Measurements from ENCODE around the gene AIPL1. TPM values are rescaled to one million over a fixed set of nuclear protein-coding genes. Genes with fewer than 3 reads are reported as not detected.

AIPL1 gene
- total RNA-seq, 2 donors from 2014 or later, result not detected

DNA sequence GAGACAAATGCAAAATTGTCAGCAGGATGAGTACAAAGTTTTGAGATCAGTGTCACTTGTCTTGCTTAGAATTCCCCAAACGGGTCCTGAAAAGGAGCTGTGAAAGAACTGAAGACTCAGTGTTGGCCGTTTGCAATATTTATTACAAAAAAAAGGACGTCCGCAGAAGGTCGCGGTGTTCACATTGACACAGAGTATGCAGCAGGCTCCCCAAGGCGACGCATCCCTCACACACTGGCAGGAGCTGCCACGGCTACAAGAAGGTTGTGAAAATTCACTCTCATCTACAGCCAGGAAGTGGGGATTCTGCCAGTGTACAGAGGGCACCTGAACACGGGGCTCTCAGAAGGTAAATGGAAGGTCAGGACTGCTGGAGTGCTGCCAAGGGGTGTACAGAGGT lies 26.2 kb downstream of the AIPL1 start:
- ATAC-seq (no peak), DNase-seq (ENCODE audit: low spot score in 2 of 2) (no peak)
- Mint-ChIP-seq H3K9me3 (no peaks in the 10 kb centered on the region), H3K27ac (no peak overlapping the region), H3K36me3 (no peaks in the 10 kb centered on the region)

GRCh38 chr17:6408276-6408675 lies 26.6 kb downstream of the AIPL1 start:
- Mint-ChIP-seq H3K9me3 (no peaks in the 10 kb centered on the region), H3K36me3 (no peaks in the 10 kb centered on the region), H3K27ac (no peak overlapping the region)
- DNase-seq (ENCODE audit: low spot score in 2 of 2) (no peak), ATAC-seq (no peak)

GRCh38 chr17:6402258-6402657 lies 32.7 kb downstream of the AIPL1 start:
- DNase-seq (ENCODE audit: low spot score in 2 of 2), result no peak
- Mint-ChIP-seq H3K36me3 (no peaks in the 10 kb centered on the region), H3K27ac (no peak overlapping the region), H3K9me3 (peaks cover 0 to 5% of the 10 kb centered on the region in 2 donors)
- no peak for ATAC-seq

- H3K36me3 Mint-ChIP-seq, result no peaks in the 10 kb centered on the region
- no peak for ATAC-seq
- DNase-seq (ENCODE audit: low spot score in 2 of 2), result no peak
- H3K9me3 Mint-ChIP-seq, result peaks cover 0 to 5% of the 10 kb centered on the region in 2 donors
- no peak overlapping the region for H3K27ac Mint-ChIP-seq
Measured at GRCh38 chr17:6398955-6399354, 36.0 kb downstream of the AIPL1 start.

GRCh38 chr17:6394055-6394606 lies 40.8 kb downstream of the AIPL1 start:
- H3K36me3 Mint-ChIP-seq, result no peaks in the 10 kb centered on the region
- no peak for DNase-seq (ENCODE audit: low spot score in 2 of 2)
- no peak overlapping the region for H3K27ac Mint-ChIP-seq
- ATAC-seq, result no peak
- H3K9me3 Mint-ChIP-seq, result peaks cover 0 to 5% of the 10 kb centered on the region in 2 donors

DNA sequence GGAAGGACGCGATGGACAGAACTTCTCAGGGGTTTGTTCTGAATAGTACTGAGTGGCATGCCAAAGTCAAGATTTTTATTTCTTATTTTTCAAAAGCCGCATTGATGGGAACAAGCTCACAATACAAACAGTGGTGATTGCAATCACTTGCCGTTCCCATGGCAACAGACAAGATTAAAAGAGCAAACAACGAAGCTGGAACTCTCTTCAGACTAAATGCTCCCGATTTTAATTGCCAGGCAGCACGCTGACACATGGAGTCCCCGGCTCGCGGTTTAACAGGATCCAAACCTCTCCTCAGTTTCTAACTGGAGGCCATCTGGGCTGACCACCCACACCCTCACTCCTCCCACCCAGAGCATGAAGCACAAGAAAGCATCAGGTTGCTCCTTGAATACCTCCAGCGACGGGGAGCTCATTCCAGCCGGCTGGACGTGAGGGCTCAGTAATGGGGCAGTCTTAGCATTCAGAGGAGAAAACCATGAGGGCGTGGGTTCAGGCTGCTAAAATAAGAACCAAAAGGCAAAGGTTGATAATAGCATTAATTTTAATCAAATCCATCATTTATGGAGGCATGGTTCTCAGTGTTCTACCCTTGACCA lies 41.5 kb downstream of the AIPL1 start:
- Mint-ChIP-seq H3K9me3 (peaks cover 0 to 2% of the 10 kb centered on the region in 2 donors), H3K36me3 (no peaks in the 10 kb centered on the region), H3K27ac (no peak overlapping the region)
- DNase-seq (ENCODE audit: low spot score in 2 of 2), result no peak
- ATAC-seq, result no peak

GRCh38 chr17:6392609-6393350 lies 42.1 kb downstream of the AIPL1 start:
- Mint-ChIP-seq H3K9me3 (no peaks in the 10 kb centered on the region), H3K36me3 (no peaks in the 10 kb centered on the region), H3K27ac (no peak overlapping the region)
- DNase-seq (ENCODE audit: low spot score in 2 of 2), result no peak
- no peak for ATAC-seq

DNA sequence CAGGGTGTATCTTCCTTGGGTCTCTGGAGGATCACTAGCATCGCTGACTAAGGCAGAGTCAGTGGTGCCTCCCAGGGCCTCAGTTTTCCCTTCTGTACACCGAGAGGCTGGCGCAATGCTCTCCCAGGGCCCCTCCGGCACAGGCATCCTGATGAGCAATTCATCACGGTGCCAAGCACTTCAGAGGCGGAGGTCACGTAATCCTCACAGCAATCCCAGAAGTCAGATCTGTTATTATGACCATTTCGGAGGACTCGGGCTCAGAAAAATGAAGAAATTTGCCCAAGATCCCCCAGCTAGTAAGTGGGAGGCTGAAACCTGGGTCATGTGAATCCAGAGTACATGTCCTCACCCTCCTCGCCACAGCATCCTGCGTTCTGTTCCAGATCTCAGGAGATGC lies 46.5 kb downstream of the AIPL1 start:
- ATAC-seq, result no peak
- Mint-ChIP-seq H3K27ac (no peak overlapping the region), H3K9me3 (no peaks in the 10 kb centered on the region)

DNA sequence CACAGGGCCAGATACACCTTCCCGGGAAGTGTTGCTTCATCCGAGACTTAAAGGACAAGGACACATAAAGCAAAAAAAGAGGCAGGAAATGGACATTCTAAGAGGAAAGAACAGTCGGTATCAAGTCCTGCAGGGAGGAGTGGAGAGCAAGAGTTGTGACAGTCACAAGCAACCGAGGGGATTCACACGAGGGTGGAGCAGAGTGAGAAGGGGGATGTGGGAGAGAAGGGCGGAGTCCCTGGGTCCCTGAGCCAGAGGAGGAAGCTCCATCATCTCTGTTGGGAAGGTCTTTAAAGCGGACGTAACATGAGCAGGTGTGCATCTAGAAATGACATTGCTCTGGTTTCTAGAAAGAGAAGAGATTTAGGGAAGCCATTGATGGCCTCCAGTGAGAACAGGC lies 47.1 kb downstream of the AIPL1 start:
- Mint-ChIP-seq H3K36me3 (no peaks in the 10 kb centered on the region), H3K27ac (no peak overlapping the region), H3K9me3 (no peaks in the 10 kb centered on the region)
- ATAC-seq, result no peak
- no peak for DNase-seq (ENCODE audit: low spot score in 2 of 2)

More for the DNA sequence above, 46.5 kb downstream of the AIPL1 start:
- no peaks in the 10 kb centered on the region for H3K36me3 Mint-ChIP-seq
- no peak for DNase-seq (ENCODE audit: low spot score in 2 of 2)

- H3K27ac Mint-ChIP-seq, result no peak overlapping the region
- no peaks in the 10 kb centered on the region for H3K9me3 Mint-ChIP-seq
- DNase-seq (ENCODE audit: low spot score in 2 of 2), result no peak
- H3K36me3 Mint-ChIP-seq, result no peaks in the 10 kb centered on the region
- ATAC-seq, result no peak
Measured at GRCh38 chr17:6387442-6387841, 47.5 kb downstream of the AIPL1 start.

GRCh38 chr17:6386041-6386630 lies 48.8 kb downstream of the AIPL1 start:
- Mint-ChIP-seq H3K27ac (no peak overlapping the region), H3K36me3 (no peaks in the 10 kb centered on the region), H3K9me3 (no peaks in the 10 kb centered on the region)
- ATAC-seq (peak in 1 of 2 donors; percentile 58), DNase-seq (ENCODE audit: low spot score in 2 of 2) (no peak)

GRCh38 chr17:6384481-6384880 lies 50.4 kb downstream of the AIPL1 start:
- Mint-ChIP-seq H3K9me3 (peaks cover 0 to 6% of the 10 kb centered on the region in 2 donors), H3K27ac (no peak overlapping the region), H3K36me3 (no peaks in the 10 kb centered on the region)
- ATAC-seq, result no peak
- DNase-seq (ENCODE audit: low spot score in 2 of 2), result no peak

- ATAC-seq (no peak), DNase-seq (ENCODE audit: low spot score in 2 of 2) (no peak)
- peaks cover 5 to 17% of the 10 kb centered on the region in 2 donors for H3K36me3 Mint-ChIP-seq
- H3K9me3 Mint-ChIP-seq, result peaks cover 0 to 23% of the 10 kb centered on the region in 2 donors
- H3K27ac Mint-ChIP-seq, result no peak overlapping the region
Measured at GRCh38 chr17:6381526-6382465, 53.1 kb downstream of the AIPL1 start.

DNA sequence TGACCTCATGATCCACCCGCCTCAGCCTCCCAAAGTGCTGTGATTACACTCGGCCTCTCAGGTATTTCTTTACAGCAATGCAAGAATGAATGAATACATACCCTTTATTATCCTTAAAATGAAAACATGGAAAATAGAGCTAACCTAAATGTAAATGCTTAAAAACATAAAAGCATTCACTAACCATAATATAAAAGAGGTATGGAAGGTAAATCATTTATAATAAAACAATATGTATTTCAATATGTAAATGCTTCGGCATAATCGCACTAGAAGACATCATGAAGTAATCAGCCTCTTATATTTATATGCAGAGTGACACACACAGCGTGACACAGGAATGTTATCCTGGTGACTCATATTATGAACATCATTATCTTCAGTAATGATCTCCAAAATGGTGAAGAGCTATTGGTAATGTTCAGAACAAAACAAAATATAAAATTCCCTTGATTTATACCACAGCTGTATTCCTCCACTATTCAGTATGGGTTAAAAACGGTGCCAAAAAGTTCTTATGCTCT lies 53.9 kb downstream of the AIPL1 start:
- no peak for DNase-seq (ENCODE audit: low spot score in 2 of 2)
- no peak overlapping the region for H3K27ac Mint-ChIP-seq
- peaks cover 0 to 23% of the 10 kb centered on the region in 2 donors for H3K9me3 Mint-ChIP-seq
- H3K36me3 Mint-ChIP-seq, result peaks cover 5 to 17% of the 10 kb centered on the region in 2 donors
- no peak for ATAC-seq

GRCh38 chr17:6377906-6378305 lies 57.0 kb downstream of the AIPL1 start:
- peaks cover 0 to 23% of the 10 kb centered on the region in 2 donors for H3K9me3 Mint-ChIP-seq
- DNase-seq (ENCODE audit: low spot score in 2 of 2), result no peak
- peaks cover 5 to 17% of the 10 kb centered on the region in 2 donors for H3K36me3 Mint-ChIP-seq
- ATAC-seq, result no peak
- no peak overlapping the region for H3K27ac Mint-ChIP-seq

DNA sequence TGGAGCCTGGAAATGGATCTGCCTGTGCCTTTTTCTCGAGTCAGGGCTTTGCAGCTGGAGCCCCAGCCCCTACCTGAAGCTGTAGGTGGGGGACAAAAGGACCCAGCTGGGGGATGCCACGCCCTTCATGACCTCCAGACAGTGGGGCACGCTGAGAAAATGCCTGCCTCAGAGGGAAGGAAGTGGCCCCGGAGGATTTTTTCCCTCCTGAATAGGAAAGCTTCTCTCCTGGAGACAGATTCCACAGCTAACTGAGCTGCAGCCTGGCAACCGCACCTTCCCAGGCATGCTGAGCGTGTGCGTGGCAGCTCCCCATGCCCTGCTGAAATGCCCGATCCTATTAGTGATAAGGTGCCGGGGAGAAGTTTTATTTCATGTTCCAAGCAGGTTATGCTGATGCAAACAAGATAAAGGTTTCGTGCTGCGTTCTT lies 58.0 kb downstream of the AIPL1 start:
- peaks cover 5 to 17% of the 10 kb centered on the region in 2 donors for H3K36me3 Mint-ChIP-seq
- ATAC-seq (no peak), DNase-seq (ENCODE audit: low spot score in 2 of 2) (no peak)
- H3K27ac Mint-ChIP-seq, result no peak overlapping the region
- peaks cover 0 to 23% of the 10 kb centered on the region in 2 donors for H3K9me3 Mint-ChIP-seq
